ENCODE results near the gene ASCC1. TPM values are rescaled to one million over a fixed set of nuclear protein-coding genes. Genes with fewer than 3 reads are reported as not detected.
"Not testable (repeated sequence)": the region's sequence is repeated elsewhere in the genome, so short reads cannot be mapped to it uniquely, and the experiment has no call there.

The ASCC1 gene
- polyA plus RNA-seq, 3 donors = 41.3 to 47.0 (median 46.5) TPM

DNA sequence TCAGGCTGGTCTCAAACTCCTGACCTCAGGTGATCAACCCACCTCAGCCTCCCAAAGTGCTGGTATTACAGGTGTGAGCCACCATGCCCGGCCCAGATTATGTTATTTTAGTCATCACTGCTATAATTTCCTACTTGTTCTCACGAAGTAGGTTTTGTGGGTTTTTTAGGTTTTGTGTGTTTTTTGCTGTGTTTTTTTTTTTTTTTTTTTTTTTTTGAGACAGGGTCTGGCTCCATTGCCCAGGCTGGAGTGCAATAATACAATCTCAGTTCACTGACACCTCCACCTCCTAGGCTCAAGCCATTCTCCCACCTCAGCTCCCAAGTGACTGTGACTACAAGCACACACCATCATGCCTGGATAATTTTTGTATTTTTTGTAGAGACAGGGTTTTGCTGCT, 21.1 kb downstream of the ASCC1 start:
- DNase-seq (ENCODE audit: extremely low read depth in 1 of 11, low read depth in 9 of 11, low spot score in 4 of 11) = no peak

DNA sequence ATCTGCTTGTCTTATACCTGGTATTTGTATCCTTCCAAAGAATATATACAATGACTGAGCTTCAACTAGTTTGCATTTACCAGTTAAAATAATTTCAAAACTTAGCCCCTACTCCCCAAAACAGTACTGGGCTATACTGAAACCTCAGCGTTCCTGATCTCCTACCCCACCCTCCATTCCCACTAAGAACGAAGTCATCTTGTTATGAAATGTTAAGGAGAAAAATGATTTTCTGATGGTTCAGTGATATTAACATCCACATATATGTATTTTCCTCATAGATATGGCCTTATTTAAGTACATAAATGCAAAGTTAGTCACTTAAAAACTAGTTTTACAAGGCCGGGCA, 29.1 kb downstream of the ASCC1 start:
- no peak for DNase-seq (ENCODE audit: extremely low read depth in 1 of 11, low read depth in 9 of 11, low spot score in 4 of 11)

DNA sequence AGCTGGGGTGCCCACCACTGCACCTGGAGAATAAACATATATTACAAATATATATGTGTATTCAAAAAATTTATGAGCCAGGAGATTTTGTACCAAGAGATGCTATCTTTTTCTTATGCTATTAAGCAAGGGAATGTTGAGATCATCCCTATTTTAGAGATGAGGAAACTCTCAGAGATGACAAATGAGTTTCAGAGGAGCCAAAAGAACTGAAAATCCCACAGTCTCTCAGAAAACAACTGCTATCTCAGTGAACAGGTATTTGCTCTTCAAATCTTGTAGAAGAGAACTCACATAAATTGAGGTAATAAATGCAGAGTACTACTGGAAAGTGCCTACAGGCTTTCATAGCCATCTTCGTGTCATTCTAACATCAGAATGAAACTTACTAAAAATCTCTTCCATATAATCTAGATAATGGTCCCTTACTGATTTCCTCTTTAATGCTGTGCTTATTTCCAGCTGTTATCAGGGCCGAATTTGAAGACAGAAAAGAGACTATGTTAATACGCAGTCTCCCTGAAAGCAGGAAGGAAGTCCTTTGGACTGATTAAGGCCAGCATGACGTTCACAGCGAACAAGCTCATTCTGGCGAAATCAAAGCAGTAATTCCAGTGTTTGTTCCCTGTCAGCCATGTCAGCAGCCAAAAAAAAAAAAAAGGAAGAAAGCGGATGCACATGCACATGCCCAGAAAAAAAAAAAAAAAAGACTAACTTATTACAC, 29.7 kb downstream of the ASCC1 start:
- peak in 3 of 11 donors; percentile 13 to 28 (median 27) for DNase-seq (ENCODE audit: extremely low read depth in 1 of 11, low read depth in 9 of 11, low spot score in 4 of 11)

- no peak for DNase-seq (ENCODE audit: extremely low read depth in 1 of 11, low read depth in 9 of 11, low spot score in 4 of 11)
Measured at GRCh38 chr10:72184156-72184555, 31.9 kb downstream of the ASCC1 start.

DNA sequence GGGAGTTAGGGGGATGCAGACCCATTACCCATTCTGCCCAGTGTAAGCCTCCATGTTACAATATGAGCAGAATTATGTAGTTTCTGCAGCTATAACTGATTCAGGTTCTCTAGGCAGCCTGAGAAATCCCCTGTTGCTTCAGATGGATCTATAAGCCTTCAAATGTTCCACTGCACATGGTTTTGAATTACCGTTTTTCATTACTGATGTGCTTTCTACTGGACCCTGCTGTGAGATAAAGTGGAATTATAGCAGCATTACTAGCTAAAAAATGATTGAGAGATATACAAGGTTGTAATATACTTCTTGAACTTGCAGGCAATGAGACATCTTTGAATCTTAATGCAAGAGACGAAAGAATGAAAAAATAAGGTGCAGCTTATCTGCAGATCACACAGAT, 38.6 kb downstream of the ASCC1 start:
- no peak for DNase-seq (ENCODE audit: extremely low read depth in 1 of 11, low read depth in 9 of 11, low spot score in 4 of 11)

DNA sequence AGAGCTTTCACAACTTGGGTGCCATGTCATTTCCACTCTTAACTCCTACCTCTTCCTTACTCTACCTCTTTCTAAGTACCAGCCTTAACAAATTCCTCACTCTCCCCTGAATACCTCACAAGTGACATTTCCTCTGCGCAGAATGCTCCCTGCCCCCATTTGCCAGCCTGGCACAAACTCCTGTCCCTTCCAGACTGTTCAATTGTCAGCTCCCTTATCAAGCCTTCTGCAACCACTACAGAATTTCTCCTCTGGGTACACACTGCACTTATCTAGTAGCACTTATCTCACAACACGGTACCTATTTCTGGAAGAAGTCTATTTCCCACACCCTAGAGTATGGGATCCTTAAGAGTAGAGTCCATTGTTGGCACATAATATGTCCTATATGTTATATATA, 39.4 kb downstream of the ASCC1 start:
- DNase-seq (ENCODE audit: extremely low read depth in 1 of 11, low read depth in 9 of 11, low spot score in 4 of 11) = no peak

DNA sequence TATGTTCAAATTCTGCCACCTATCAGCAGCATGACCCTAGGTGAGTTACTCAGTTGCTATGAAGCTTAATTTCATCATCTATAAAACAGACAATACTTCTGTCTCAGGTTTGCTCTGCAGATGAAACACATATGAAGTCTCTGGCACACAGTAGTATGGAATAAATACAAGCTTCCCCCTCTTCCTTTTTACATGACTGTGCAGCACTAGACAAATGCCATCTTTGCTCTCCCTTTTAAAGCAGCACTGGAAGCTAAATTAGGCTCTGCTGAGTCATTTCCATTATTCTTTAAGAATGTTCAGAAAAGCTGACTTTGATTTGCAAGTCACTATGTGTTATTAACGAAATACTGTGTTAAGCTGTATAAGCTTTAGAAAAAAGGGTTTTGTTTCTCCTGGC, 40.9 kb downstream of the ASCC1 start:
- DNase-seq (ENCODE audit: extremely low read depth in 1 of 11, low read depth in 9 of 11, low spot score in 4 of 11) = no peak

DNA sequence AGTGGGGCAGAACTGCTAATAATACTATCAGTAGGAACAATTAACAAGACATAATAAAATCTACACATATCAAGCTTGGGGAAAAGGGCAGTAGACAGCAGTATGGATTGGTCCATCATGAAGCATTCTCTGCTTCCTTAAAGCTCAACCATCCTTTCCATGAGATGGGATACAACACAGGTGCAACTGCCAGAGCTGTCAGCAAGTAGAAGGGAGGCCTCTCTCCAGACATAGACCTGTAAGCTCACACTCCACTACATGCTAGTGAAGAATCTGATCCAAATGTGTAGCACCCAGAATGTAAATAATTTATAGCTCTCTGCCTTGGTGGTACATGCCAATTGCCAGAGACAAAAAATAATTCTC, 41.8 kb downstream of the ASCC1 start:
- no peak for DNase-seq (ENCODE audit: extremely low read depth in 1 of 11, low read depth in 9 of 11, low spot score in 4 of 11)

DNA sequence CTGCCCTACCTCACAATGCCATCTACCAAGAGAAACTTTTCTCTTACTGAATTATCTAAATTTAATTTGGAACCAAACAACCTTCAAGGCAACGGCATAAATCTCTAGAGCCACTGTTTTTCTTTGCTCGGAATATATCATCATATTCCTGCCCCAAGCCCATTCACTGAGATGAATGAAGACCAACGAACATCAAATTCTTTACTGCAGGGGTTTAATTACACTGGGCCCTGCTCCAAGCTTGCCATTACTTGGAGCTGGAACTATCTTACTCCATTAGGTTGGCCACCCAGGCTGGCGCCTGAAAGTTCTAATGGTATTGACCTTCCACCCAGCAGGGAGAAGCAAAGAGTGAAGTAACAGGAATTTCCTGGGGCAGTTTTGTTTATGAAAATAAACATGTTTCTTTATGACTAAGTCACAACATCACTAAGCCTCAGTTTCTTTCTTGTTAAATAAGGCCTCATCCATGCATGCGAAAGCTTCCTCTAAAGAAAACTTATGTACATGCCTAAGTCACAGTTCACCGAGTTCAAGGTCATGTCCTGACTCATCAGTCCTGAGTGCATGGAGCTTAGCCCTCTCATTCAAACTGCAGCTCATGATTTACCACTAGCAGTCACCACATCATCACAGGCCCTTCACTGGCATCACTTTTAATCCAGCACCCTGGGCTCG, 42.3 kb downstream of the ASCC1 start:
- DNase-seq (ENCODE audit: extremely low read depth in 1 of 11, low read depth in 9 of 11, low spot score in 4 of 11) = no peak

- DNase-seq (ENCODE audit: extremely low read depth in 1 of 11, low read depth in 9 of 11, low spot score in 4 of 11) = no peak
Measured at GRCh38 chr10:72173262-72173618, 42.8 kb downstream of the ASCC1 start.

DNA sequence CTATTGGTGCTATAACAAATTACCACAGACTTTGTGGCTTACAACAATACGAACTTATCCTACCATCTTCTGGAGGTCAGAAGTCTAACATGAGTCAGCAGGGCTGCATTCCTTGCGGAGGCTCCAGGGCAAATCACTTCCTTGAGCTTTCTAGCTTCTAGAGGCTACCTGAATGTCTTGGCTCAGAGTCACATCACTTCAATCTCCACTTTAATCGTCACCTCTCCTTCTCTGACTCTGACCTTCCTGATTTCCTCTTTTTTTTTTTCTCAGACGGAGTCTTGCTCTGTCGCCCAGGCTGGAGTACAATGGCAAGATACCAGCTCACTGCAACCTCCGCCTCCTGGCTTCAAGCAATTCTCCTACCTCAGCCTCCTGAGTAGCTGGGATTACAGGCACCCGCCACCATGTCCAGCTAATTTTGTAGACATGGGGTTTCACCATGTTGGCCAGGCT, 44.9 kb downstream of the ASCC1 start:
- peak in 2 of 11 donors; percentile 3 to 15 for DNase-seq (ENCODE audit: extremely low read depth in 1 of 11, low read depth in 9 of 11, low spot score in 4 of 11)

DNA sequence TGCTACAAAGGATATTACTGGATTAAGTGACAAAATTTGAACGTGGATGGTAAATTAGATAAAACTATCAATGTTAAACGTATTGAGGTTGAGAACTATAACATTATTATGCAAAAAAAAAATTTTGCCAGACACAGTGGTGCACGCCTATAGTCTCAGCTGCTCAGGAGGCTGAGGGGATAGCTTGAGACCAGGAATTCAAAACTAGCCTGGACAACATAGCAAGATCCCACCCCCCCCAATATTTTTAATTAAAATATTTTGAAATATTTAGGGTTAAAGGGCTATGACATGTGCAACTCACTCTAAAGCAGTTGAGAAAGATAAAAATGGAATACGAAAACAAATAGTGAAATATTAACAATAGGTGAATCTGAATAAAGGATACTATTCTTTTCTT, 45.3 kb downstream of the ASCC1 start:
- DNase-seq (ENCODE audit: extremely low read depth in 1 of 11, low read depth in 9 of 11, low spot score in 4 of 11) = no peak

GRCh38 chr10:72170263-72170662, 45.8 kb downstream of the ASCC1 start:
- no peak for DNase-seq (ENCODE audit: extremely low read depth in 1 of 11, low read depth in 9 of 11, low spot score in 4 of 11)

DNA sequence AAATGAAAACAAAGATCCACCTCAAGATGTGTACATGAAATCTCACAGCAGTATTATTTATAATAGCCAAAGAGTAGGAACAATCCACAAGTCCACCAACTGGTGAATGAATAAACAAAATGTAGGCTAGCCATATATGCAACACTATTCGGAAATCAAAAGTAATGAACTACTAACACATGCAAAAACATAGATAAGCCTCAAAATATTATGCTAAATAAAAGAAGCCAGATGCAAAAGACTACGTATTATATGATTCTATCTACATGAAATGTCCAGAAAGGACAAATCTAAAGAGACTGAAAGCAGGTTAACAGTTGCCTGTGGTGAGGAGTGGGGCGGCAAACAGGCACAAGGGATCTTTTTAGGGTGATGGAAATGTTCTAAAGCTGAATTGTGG, 49.0 kb downstream of the ASCC1 start:
- DNase-seq (ENCODE audit: extremely low read depth in 1 of 11, low read depth in 9 of 11, low spot score in 4 of 11) = no peak

GRCh38 chr10:72164617-72165016, 51.5 kb downstream of the ASCC1 start:
- DNase-seq (ENCODE audit: extremely low read depth in 1 of 11, low read depth in 9 of 11, low spot score in 4 of 11) = no peak

DNA sequence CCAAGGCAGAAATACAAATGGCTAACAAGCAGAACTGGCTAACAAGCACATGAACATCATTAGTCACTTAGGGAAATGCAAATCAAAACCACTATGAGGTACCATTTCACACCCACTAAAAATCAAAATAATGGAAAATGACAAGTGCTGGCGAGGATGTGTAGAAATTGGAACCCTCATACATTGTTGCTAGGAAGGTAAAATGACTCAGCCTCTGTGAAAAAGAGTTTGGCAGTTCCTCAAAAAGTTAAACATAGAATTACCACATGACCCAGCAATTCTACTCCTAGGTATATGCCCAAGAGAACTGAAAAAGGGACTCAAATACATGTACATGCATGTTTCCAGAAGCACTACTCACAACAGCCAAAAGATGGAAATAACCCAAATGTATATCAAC, 53.1 kb downstream of the ASCC1 start:
- DNase-seq (ENCODE audit: extremely low read depth in 1 of 11, low read depth in 9 of 11, low spot score in 4 of 11) = no peak

- DNase-seq (ENCODE audit: extremely low read depth in 1 of 11, low read depth in 9 of 11, low spot score in 4 of 11) = no peak
Measured at GRCh38 chr10:72158176-72158575, 57.9 kb downstream of the ASCC1 start.

- DNase-seq (ENCODE audit: extremely low read depth in 1 of 11, low read depth in 9 of 11, low spot score in 4 of 11) = no peak
Measured at GRCh38 chr10:72156223-72156622, 59.9 kb downstream of the ASCC1 start.

GRCh38 chr10:72152286-72152685, 63.8 kb downstream of the ASCC1 start:
- DNase-seq (ENCODE audit: extremely low read depth in 1 of 11, low read depth in 9 of 11, low spot score in 4 of 11) = no peak

GRCh38 chr10:72150746-72151478, 65.2 kb downstream of the ASCC1 start:
- not testable (repeated sequence) for DNase-seq (ENCODE audit: extremely low read depth in 1 of 11, low read depth in 9 of 11, low spot score in 4 of 11)

GRCh38 chr10:72147324-72147584, 68.8 kb downstream of the ASCC1 start:
- not testable (repeated sequence) for DNase-seq (ENCODE audit: extremely low read depth in 1 of 11, low read depth in 9 of 11, low spot score in 4 of 11)
